Astrocyte (in vitro differentiated cells and primary cell): ENCODE measurements around the gene GRM5. TPM values are rescaled to one million over a fixed set of nuclear protein-coding genes. Genes with fewer than 3 reads are reported as not detected.

Experiments
- DNase-seq: peaks from one replicate; pipeline ENCODE4 v3.0.0-alpha.2; 2010; ENCODE audit warnings: low read depth
- FAIRE-seq: peaks from 2 replicates; lab custom pipeline; 2011; peaks lifted over from hg19 to GRCh38; lab: Jason Lieb, UNC
- H2AFZ ChIP-seq: 2 replicates; pipeline ENCODE4 v1.6.0; 2012; ENCODE audit warnings: low read depth, low read length, inconsistent platforms
- H3K27ac ChIP-seq: 2 replicates; pipeline ENCODE4 v1.5.1; 2011; ENCODE audit warnings: low read depth, low read length, inconsistent platforms
- H3K27me3 ChIP-seq: 2 replicates; pipeline ENCODE4 v1.6.0; 2011; ENCODE audit warnings: low read length, inconsistent platforms; ENCODE audit not compliant: insufficient read depth
- H3K36me3 ChIP-seq: 2 replicates; pipeline ENCODE4 v1.5.1; 2011; ENCODE audit warnings: low read length, inconsistent platforms; ENCODE audit not compliant: insufficient read depth
- H3K4me1 ChIP-seq: 2 replicates; pipeline ENCODE4 v1.5.1; 2011; ENCODE audit warnings: low read length, inconsistent platforms; ENCODE audit not compliant: insufficient read depth
- H3K4me2 ChIP-seq: 2 replicates; pipeline ENCODE4 v1.6.0; 2012; ENCODE audit warnings: low read length, inconsistent platforms
- H3K4me3 ChIP-seq: 2 replicates; pipeline ENCODE4 v1.5.1; 2011; ENCODE audit warnings: low read depth, mild to moderate bottlenecking, low read length, inconsistent platforms; ENCODE audit not compliant: insufficient read depth
- H3K79me2 ChIP-seq: 2 replicates; pipeline ENCODE4 v1.6.0; 2012; ENCODE audit warnings: mild to moderate bottlenecking, low read length, inconsistent platforms; ENCODE audit not compliant: insufficient read depth
- H3K9ac ChIP-seq: 2 replicates; pipeline ENCODE4 v1.6.0; 2012; ENCODE audit warnings: mild to moderate bottlenecking, low read length, inconsistent platforms
- H3K9me3 ChIP-seq: 2 replicates; pipeline ENCODE4 v1.5.1; 2012; ENCODE audit warnings: low read depth, mild to moderate bottlenecking, low read length, inconsistent platforms; ENCODE audit not compliant: insufficient read depth
- H4K20me1 ChIP-seq: 2 replicates; pipeline ENCODE4 v1.6.0; 2012; ENCODE audit warnings: low read length, inconsistent platforms; ENCODE audit not compliant: insufficient read depth
- H3K27ac Mint-ChIP-seq: one replicate; pipeline ENCODE4 v1.8.0; 2021; ENCODE audit warnings: mild to moderate bottlenecking, mixed read lengths; ENCODE audit not compliant: unreplicated experiment
- H3K27me3 Mint-ChIP-seq: one replicate; pipeline ENCODE4 v1.8.0; 2021; ENCODE audit warnings: low read depth, mixed read lengths; ENCODE audit not compliant: unreplicated experiment
- H3K36me3 Mint-ChIP-seq: one replicate; pipeline ENCODE4 v1.8.0; 2021; ENCODE audit warnings: low read depth, mixed read lengths; ENCODE audit not compliant: unreplicated experiment
- H3K4me1 Mint-ChIP-seq: one replicate; pipeline ENCODE4 v1.8.0; 2021; ENCODE audit warnings: low read depth, mixed read lengths; ENCODE audit not compliant: unreplicated experiment
- H3K4me3 Mint-ChIP-seq: one replicate; pipeline ENCODE4 v1.8.0; 2021; ENCODE audit warnings: mild to moderate bottlenecking, moderate library complexity, mixed read lengths; ENCODE audit not compliant: unreplicated experiment
- H3K9me3 Mint-ChIP-seq: one replicate; pipeline ENCODE4 v1.8.0; 2021; ENCODE audit warnings: mild to moderate bottlenecking, mixed read lengths; ENCODE audit not compliant: unreplicated experiment
- EZH2 ChIP-seq: IDR thresholded peaks from 2 replicates; pipeline ENCODE4 v1.6.1; 2012; ENCODE audit warnings: mild to moderate bottlenecking, low read length, inconsistent platforms; ENCODE audit not compliant: insufficient read depth
- total RNA-seq: library from RNA; stranded (reverse); gene quantifications from 2 replicates; pipeline ENCODE4 v1.2.1, GENCODE V29; 2021
- TF ChIP-seq, protein P1 (sequence below): IDR thresholded peaks from 2 replicates; pipeline ENCODE4 v1.5.1; 2011; ENCODE audit warnings: low read depth, mild to moderate bottlenecking, inconsistent platforms, low read length, moderate library complexity; ENCODE audit not compliant: insufficient read depth

Gene GRM5
- total RNA-seq, 1 donor from 2014 or later, result 0.30 TPM

DNA sequence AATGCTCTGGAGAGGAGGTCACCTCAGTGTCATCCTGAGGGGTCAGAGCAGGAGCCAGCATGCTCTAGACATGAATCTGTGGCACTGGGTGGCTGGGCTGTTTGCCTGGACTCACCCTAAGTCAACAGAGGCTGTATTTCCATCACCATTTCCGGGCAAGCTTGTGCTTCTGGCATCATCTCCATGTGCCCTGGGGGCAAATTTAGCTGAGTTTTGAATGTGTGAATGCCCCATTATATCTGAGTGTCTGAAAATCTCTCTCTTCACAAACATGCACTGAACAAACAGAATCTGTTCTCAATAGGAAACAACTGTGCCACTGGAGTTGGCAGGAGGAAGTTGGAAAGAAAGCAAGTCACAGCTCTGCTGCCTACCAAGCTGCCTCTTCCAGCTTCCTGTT, 356.2 kb downstream of the GRM5 start:
- Histone ChIP-seq H4K20me1 (no peaks in the 10 kb centered on the region), H3K27me3 (no peaks in the 10 kb centered on the region), H3K4me1 (no peaks in the 10 kb centered on the region), H3K9ac (no peak overlapping the region), H3K4me2 (no peak overlapping the region), H3K79me2 (no peaks in the 10 kb centered on the region), H3K4me3 (no peak overlapping the region), H3K9me3 (no peaks in the 10 kb centered on the region), H2AFZ (no peak overlapping the region), H3K36me3 (no peaks in the 10 kb centered on the region), H3K27ac (no peak overlapping the region)
- H3K27me3 Mint-ChIP-seq, result no peaks in the 10 kb centered on the region
- H3K27ac Mint-ChIP-seq, result no peak overlapping the region
- no peak for TF ChIP-seq EZH2
- TF ChIP-seq, protein P1, sequence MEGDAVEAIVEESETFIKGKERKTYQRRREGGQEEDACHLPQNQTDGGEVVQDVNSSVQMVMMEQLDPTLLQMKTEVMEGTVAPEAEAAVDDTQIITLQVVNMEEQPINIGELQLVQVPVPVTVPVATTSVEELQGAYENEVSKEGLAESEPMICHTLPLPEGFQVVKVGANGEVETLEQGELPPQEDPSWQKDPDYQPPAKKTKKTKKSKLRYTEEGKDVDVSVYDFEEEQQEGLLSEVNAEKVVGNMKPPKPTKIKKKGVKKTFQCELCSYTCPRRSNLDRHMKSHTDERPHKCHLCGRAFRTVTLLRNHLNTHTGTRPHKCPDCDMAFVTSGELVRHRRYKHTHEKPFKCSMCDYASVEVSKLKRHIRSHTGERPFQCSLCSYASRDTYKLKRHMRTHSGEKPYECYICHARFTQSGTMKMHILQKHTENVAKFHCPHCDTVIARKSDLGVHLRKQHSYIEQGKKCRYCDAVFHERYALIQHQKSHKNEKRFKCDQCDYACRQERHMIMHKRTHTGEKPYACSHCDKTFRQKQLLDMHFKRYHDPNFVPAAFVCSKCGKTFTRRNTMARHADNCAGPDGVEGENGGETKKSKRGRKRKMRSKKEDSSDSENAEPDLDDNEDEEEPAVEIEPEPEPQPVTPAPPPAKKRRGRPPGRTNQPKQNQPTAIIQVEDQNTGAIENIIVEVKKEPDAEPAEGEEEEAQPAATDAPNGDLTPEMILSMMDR, result no peak
- FAIRE-seq (no peak), DNase-seq (no peak)
- H3K9me3 Mint-ChIP-seq, result no peaks in the 10 kb centered on the region
- H3K4me3 Mint-ChIP-seq, result no peak overlapping the region
- no peaks in the 10 kb centered on the region for H3K36me3 Mint-ChIP-seq
- no peaks in the 10 kb centered on the region for H3K4me1 Mint-ChIP-seq

DNA sequence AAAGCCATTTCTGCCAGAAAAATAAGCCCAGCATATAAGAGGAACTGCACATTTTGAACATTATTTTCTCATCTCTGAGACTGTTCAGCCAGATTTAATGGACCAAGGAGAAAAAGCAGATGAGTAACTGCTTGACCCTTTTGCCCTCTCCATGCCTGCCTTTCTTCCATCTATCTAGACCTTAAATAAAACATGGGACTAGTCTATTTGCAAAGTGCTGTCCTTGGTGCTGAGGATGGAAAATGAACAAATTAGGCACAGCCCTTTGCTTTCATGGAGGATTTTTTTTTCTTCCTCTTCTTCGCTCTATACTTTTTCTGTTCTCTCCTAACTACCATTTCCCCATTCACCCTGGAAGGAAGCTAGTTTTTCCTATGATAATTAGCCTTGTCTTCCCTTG, 361.3 kb downstream of the GRM5 start:
- Mint-ChIP-seq H3K9me3 (no peaks in the 10 kb centered on the region), H3K27me3 (no peaks in the 10 kb centered on the region), H3K27ac (no peak overlapping the region), H3K4me3 (no peak overlapping the region), H3K4me1 (no peaks in the 10 kb centered on the region), H3K36me3 (no peaks in the 10 kb centered on the region)
- Histone ChIP-seq H3K4me2 (no peak overlapping the region), H3K79me2 (no peaks in the 10 kb centered on the region), H3K4me1 (no peaks in the 10 kb centered on the region), H3K9ac (no peak overlapping the region), H3K9me3 (no peaks in the 10 kb centered on the region), H3K27ac (no peak overlapping the region), H3K27me3 (no peaks in the 10 kb centered on the region), H3K36me3 (no peaks in the 10 kb centered on the region), H3K4me3 (no peak overlapping the region), H2AFZ (no peak overlapping the region), H4K20me1 (no peaks in the 10 kb centered on the region)
- no peak for FAIRE-seq
- peak; percentile 15 for DNase-seq
- TF ChIP-seq, protein P1, result no peak
- no peak for TF ChIP-seq EZH2

GRCh38 chr11:88701816-88702215, 364.0 kb downstream of the GRM5 start:
- Histone ChIP-seq H3K27me3 (no peaks in the 10 kb centered on the region), H3K4me2 (no peak overlapping the region), H3K4me3 (no peak overlapping the region), H2AFZ (no peak overlapping the region), H3K4me1 (no peaks in the 10 kb centered on the region), H3K79me2 (no peaks in the 10 kb centered on the region), H4K20me1 (no peaks in the 10 kb centered on the region), H3K9me3 (no peaks in the 10 kb centered on the region), H3K36me3 (no peaks in the 10 kb centered on the region), H3K9ac (no peak overlapping the region), H3K27ac (no peak overlapping the region)
- Mint-ChIP-seq H3K4me3 (no peak overlapping the region), H3K9me3 (no peaks in the 10 kb centered on the region), H3K27me3 (no peaks in the 10 kb centered on the region), H3K36me3 (no peaks in the 10 kb centered on the region), H3K27ac (no peak overlapping the region), H3K4me1 (no peaks in the 10 kb centered on the region)
- FAIRE-seq (no peak), DNase-seq (no peak)
- TF ChIP-seq, protein P1, result no peak
- no peak for TF ChIP-seq EZH2
